ENCODE measurements around the gene LSMEM2.

Gene LSMEM2

GRCh38 chr3:50324351-50325112, 45.6 kb downstream of the LSMEM2 start:
- peak; percentile 54 for DNase-seq

GRCh38 chr3:50325113-50325480, 46.2 kb downstream of the LSMEM2 start:
- DNase-seq: no peak

- no peak for DNase-seq
Measured at GRCh38 chr3:50325497-50326181, 46.8 kb downstream of the LSMEM2 start.

GRCh38 chr3:50326182-50326541, 47.3 kb downstream of the LSMEM2 start:
- DNase-seq: no peak

GRCh38 chr3:50327129-50327528, 48.2 kb downstream of the LSMEM2 start:
- DNase-seq: no peak

GRCh38 chr3:50327943-50328691, 49.2 kb downstream of the LSMEM2 start, which contains the start of gene TUSC2:
Gene TUSC2, minus strand, starts transcription at chr3:50328223. Its CDS starts 124 bp downstream, at chr3:50328099.
- DNase-seq: peak; percentile 95

GRCh38 chr3:50330330-50330729, 51.4 kb downstream of the LSMEM2 start:
- DNase-seq: no peak

GRCh38 chr3:50331364-50331907, 52.5 kb downstream of the LSMEM2 start:
- DNase-seq: no peak

- no peak for DNase-seq
Measured at GRCh38 chr3:50333744-50334328, 54.9 kb downstream of the LSMEM2 start.

GRCh38 chr3:50334339-50335075, 55.6 kb downstream of the LSMEM2 start:
- DNase-seq: no peak

- DNase-seq: no peak
Measured at GRCh38 chr3:50336452-50337174, 57.7 kb downstream of the LSMEM2 start.

GRCh38 chr3:50337175-50337861, 58.4 kb downstream of the LSMEM2 start:
- peak; percentile 97 for DNase-seq
